Thoracic aorta (tissue), 2 donors: ENCODE data around the gene NT5C. TPM values are rescaled to one million over a fixed set of nuclear protein-coding genes. Genes with fewer than 3 reads are reported as not detected.

ENCODE experiments used
- ATAC-seq: fragments of 150-250 bp; one replicate; pipeline ENCODE4 v1.8.0; 2017; ENCODE audit warnings: low read depth; ENCODE audit not compliant: insufficient number of reproducible peaks, low FRiP score
- DNase-seq: peaks from one replicate; pipeline ENCODE4 v3.0.0-alpha.2; 2020; ENCODE audit warnings: low spot score
- H3K27ac ChIP-seq, 2 donors: fragments of 200-600 bp; sonication (generic); 1 replicate in 1 of 2; 2 replicates in 1 of 2; pipeline ENCODE4 v1.5.1; 2016; ENCODE audit warnings: mild to moderate bottlenecking in 2 of 2, moderate library complexity in 2 of 2
- H3K27me3 ChIP-seq: fragments of 200-600 bp; sonication (generic); replicated peaks from 2 replicates; pipeline ENCODE4 v1.6.0; 2016; ENCODE audit warnings: mild to moderate bottlenecking; ENCODE audit not compliant: insufficient read depth
- H3K36me3 ChIP-seq: fragments of 200-600 bp; sonication (generic); one replicate; pipeline ENCODE4 v1.5.1; 2016
- H3K4me1 ChIP-seq, 2 donors: fragments of 200-600 bp; sonication (generic); 1 replicate in 1 of 2; 2 replicates in 1 of 2; pipeline versions ENCODE4 v1.5.1 to v1.6.0; 2016; ENCODE audit warnings: low read depth in 2 of 2, mild to moderate bottlenecking in 1 of 2; ENCODE audit not compliant: control insufficient read depth in 1 of 2
- H3K4me3 ChIP-seq: fragments of 200-600 bp; sonication (generic); 2 replicates; pipeline ENCODE4 v1.5.1; 2016; ENCODE audit warnings: mild to moderate bottlenecking
- H3K9me3 ChIP-seq: fragments of 200-600 bp; sonication (generic); 2 replicates; pipeline ENCODE4 v1.5.1; 2016
- CTCF ChIP-seq: fragments of 200-600 bp; sonication (generic); IDR thresholded peaks from one replicate; pipeline ENCODE4 v1.5.1; 2019; ENCODE audit warnings: antibody characterized with exemption
- total RNA-seq, 2 donors: library from RNA; depleted of rRNA; stranded (reverse); fragments of >200 nt; gene quantifications; one replicate each; pipeline versions ENCODE4 v1.1.0 to v1.2.3, GENCODE V29; 2016

Gene NT5C
- total RNA-seq, 2 donors from 2014 or later = 57.9 to 80.0 TPM

GRCh38 chr17:75152922-75153779, 21.6 kb upstream of the NT5C start:
- TF ChIP-seq CTCF = no peak
- Histone ChIP-seq H3K9me3 (no peaks in the 10 kb centered on the region), H3K27me3 (no peaks in the 10 kb centered on the region), H3K4me3 (peak overlapping the region; percentile 85), H3K27ac (no peak overlapping the region), H3K4me1 (peaks cover 8 to 15% of the 10 kb centered on the region in 2 donors), H3K36me3 (no peaks in the 10 kb centered on the region)
- DNase-seq = no peak
- ATAC-seq = no peak

- Histone ChIP-seq H3K36me3 (no peaks in the 10 kb centered on the region), H3K27me3 (no peaks in the 10 kb centered on the region), H3K9me3 (no peaks in the 10 kb centered on the region), H3K4me1 (peaks cover 8 to 15% of the 10 kb centered on the region in 2 donors), H3K4me3 (no peak overlapping the region), H3K27ac (no peak overlapping the region)
- no peak for TF ChIP-seq CTCF
- ATAC-seq (no peak), DNase-seq (no peak)
These were observed 21.0 kb upstream of the NT5C start for GRCh38 chr17:75152523-75152921.

GRCh38 chr17:75151930-75152329, 20.4 kb upstream of the NT5C start:
- Histone ChIP-seq H3K27ac (no peak overlapping the region), H3K36me3 (no peaks in the 10 kb centered on the region), H3K4me3 (no peak overlapping the region), H3K4me1 (peaks cover 8 to 15% of the 10 kb centered on the region in 2 donors), H3K9me3 (no peaks in the 10 kb centered on the region), H3K27me3 (no peaks in the 10 kb centered on the region)
- ATAC-seq (no peak), DNase-seq (no peak)
- TF ChIP-seq CTCF = no peak

GRCh38 chr17:75147878-75148546, 16.5 kb upstream of the NT5C start:
- DNase-seq (no peak), ATAC-seq (no peak)
- TF ChIP-seq CTCF = no peak
- Histone ChIP-seq H3K9me3 (no peaks in the 10 kb centered on the region), H3K27me3 (no peaks in the 10 kb centered on the region), H3K4me3 (no peak overlapping the region), H3K27ac (no peak overlapping the region), H3K4me1 (peaks cover 1 to 5% of the 10 kb centered on the region in 2 donors), H3K36me3 (no peaks in the 10 kb centered on the region)

- no peak for TF ChIP-seq CTCF
- Histone ChIP-seq H3K27ac (no peak overlapping the region), H3K9me3 (no peaks in the 10 kb centered on the region), H3K36me3 (no peaks in the 10 kb centered on the region), H3K27me3 (no peaks in the 10 kb centered on the region), H3K4me3 (no peak overlapping the region), H3K4me1 (no peaks in the 10 kb centered on the region)
- ATAC-seq (no peak), DNase-seq (no peak)
These were observed 15.1 kb upstream of the NT5C start for GRCh38 chr17:75146592-75146991.
